GM18502 (cell line): Measurements from ENCODE around the gene ALAS2.
"Not testable (repeated sequence)": the region's sequence is repeated elsewhere in the genome, so short reads cannot be mapped to it uniquely, and the experiment has no call there.

ENCODE experiments used
- ATAC-seq: cut with Tn5 transposase; IDR thresholded peaks from one replicate; pipeline ENCODE4 v1.9.1; 2021; ENCODE audit warnings: mild to moderate bottlenecking; ENCODE audit not compliant: unreplicated experiment, poor library complexity

The ALAS2 gene

GRCh38 chrX:55030271-55031205, at the start of gene ALAS2:
ALAS2 (minus strand) TSS chrX:55030977; CDS start chrX:55026000, 4,977 bp downstream.
- no peak for ATAC-seq

DNA sequence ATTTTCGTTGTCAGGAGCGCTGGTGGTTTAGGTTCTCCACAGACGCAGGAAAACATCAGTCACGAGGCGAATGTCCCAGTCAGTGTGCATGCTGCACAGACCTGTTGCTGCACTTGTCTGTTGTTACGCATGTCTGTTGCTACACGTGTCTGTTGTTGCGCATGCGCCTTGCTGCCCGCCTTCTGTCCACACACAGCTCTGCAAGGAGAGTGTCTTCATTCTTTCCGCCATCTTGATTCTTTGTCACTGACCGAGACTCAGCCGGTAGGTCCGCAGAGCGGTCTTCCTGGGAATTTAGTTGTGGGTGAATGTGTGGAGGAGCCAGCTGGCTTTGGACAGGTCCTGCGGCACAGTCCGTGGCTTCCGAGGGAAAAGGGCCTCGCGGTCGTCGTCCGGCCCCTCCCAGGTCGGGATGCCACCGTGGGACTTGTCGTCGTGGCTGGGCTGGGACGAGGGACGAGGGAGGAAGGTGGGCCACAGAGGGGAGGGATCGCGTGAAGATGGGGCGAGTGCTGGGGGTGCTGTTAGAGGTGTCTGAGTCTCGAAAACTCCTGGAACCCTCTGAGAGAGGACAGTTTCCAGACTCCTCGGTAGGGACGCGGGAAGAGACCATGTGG, 44.2 kb upstream of the ALAS2 start, which contains the start of gene PAGE2B:
PAGE2B (plus strand) TSS at position 180 of the 617 bp plus-strand sequence. CDS start 1,012 bp downstream, outside the sequence.
- ATAC-seq: no peak

DNA sequence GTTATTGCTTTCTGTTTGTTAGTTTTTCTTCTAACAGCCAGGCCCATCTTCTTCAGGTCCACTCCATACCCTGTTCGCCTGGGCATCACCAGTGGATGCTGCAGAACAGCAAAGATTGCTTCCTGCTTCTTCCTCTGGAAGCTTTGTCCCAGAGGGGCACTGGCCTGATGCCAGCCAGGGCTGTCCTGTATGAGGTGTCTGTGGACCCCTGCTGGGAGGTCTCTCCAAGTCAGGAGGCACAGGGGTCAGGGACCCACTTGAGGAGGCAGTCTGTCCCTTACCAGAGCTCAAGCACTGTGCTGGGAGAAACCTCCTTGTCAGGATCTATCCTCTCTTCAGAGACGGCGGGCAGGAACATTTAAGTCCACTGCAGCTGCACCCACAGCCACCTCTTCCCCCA, 41.5 kb upstream of the ALAS2 start:
- no peak for ATAC-seq

DNA sequence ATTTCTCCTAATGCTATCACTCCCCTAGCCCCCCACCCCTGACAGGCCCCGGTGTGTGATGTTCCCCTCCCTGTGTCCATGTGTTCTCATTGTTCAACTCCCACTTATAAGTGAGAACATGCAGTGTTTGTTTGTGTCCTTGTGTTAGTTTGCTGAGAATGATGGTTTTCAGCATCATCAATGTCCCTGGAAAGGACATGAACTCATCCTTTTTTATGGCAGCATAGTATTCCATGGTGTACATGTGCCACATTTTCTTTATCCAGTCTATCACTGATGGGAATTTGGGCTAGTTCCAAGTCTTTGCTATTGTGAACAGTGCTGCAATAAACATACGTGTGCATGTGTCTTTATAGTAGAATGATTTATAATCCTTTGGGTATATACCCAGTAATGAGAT, 36.4 kb upstream of the ALAS2 start:
- ATAC-seq: not testable (repeated sequence)

GRCh38 chrX:55057675-55058249, 27.0 kb upstream of the ALAS2 start:
- ATAC-seq: peak; percentile 77

GRCh38 chrX:55056820-55057674, 26.3 kb upstream of the ALAS2 start:
- ATAC-seq: no peak

GRCh38 chrX:55050599-55050998, 19.8 kb upstream of the ALAS2 start:
- ATAC-seq: not testable (repeated sequence)

DNA sequence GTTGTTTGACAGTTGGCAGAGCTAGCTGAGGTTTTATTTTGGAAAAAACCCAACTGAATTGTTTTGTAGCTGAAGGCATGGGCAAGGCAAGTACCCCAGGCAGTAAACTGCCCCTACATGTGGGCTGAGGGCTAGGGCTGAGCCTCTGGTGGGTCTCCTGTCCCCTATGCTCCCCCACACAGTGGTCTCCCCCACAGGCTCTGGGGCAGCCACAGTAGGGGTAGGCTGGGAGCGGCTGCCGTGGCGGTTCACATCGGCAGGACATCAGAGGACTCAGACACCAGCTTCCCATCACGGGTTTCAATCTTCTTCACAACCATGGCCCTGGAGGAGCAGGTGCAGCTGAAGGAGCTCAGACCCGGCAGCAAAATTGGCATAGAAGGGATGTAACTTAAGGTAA, 10.7 kb upstream of the ALAS2 start:
- ATAC-seq: no peak

DNA sequence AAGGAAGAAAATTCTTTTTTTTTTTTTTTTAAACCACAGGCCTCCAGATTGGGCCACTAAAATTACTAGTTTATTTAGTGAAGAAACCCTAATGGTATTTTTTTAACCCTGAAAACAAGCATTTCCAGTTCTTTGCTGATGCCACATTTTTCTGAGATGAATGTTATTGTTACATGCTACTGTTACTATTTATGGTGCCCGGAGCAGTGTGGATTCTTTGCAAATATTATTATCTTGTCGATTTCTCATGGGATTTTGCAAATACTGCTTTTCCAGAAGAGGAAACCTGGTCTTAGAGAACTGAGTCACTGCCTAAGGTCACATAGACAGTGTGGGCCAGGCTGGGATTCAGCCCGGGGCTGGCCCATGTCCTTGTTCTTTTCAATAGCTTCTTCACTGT, 8.7 kb upstream of the ALAS2 start:
- no peak for ATAC-seq

DNA sequence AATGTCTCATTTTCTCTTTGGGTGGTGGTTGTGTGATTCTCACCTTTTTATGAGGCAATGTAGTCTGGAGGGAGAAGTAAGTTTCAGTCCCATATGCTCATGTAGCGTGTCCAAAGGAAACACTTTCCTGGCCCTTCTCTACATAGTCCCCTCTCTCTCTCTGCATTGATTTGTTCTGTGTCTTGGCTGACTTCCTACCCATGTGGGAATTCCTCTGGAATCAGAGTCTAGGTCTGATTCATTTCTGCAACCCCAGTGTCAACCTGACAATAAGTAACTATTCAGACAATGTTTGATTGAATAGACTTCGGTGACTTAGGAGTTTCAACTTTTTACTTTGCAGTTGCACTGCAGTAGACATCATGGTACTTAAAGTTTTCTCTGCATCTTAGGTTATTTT, 2.7 kb upstream of the ALAS2 start:
- ATAC-seq: no peak

- no peak for ATAC-seq
These were observed 1.5 kb downstream of the ALAS2 start for GRCh38 chrX:55029291-55029690.

GRCh38 chrX:55028611-55029010, 2.2 kb downstream of the ALAS2 start:
- ATAC-seq: no peak

- no peak for ATAC-seq
These were observed 2.7 kb downstream of the ALAS2 start for GRCh38 chrX:55028040-55028439.

DNA sequence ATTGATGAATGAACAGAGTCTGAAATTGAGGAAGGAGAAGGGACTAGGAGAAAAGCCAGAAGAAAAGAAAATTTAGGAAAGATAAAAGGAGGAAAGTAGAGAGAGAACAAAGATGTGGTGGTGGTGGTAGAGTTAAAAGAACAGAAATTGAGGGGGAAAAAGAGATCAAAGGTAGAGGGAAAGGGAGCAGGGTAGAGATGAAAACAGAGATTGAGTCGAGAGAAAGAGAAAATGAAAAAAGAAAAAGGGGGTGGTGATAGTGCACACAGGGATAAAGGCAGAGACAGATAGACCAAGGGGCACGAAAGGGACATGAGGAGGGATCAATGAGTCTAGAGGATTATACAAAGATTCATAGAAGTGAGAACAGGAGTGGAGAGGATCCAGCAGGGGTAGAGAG, 3.9 kb downstream of the ALAS2 start:
- ATAC-seq: no peak

GRCh38 chrX:55026143-55026542, 4.6 kb downstream of the ALAS2 start:
- no peak for ATAC-seq

- ATAC-seq: no peak
These were observed 15.9 kb downstream of the ALAS2 start for GRCh38 chrX:55014897-55015299.

- ATAC-seq: no peak
These were observed 19.5 kb downstream of the ALAS2 start for GRCh38 chrX:55011294-55011693.

DNA sequence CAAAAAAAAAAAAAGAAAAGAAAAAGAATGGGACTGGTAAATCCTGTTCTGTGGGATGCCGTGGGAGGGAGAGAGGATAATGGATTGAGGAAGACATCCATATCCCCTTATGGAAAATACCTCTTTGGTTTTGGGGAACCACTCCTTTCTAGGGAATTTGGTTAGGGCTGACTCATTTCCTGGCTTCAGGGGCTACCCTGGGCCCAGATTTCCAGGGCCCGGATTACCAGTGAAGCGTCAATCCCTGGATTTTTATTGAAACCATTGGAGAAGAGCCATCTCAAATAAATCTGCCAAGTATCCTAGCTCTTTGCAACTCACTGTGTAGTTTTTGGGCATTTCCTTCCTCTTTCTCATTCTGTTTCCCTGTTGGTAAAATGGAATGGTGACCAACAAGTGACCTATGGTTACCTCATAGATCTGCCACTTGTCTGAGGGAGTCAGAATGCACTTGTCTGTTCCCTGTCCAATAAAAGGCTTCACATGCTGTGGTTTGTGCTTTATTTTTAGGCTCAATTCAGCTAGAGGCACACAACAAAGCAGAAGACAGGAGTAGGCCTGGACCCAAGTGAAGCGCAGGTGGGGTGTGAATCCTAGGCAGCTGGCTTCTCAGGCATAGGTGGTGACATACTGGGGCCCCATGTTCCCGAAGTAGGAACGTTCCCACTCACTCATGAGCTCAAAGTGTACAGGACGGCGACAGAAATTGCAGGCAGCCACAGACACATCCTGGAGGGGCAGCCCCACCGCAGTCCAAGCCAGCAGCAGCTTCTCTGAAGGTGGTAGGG, 22.0 kb downstream of the ALAS2 start:
- ATAC-seq: no peak

DNA sequence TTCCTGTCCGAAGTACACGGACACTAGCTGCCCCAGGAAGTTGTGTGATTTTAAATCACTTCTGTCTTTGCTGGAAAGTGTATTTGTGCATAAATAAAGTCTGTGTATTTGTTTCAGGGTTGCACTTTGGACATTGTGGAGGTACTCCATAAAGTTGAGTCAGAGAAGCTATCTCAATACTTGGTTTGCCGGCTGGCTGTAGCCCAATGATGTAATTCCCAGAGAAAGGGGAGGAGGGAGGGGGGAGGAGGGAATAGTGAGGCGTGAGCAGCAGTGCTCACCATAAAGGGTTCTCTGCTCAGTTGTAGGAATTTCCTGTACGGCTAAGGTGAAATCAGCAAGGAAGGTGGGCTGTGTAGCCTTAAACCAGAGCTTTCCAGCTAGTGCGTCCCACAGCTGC, 23.1 kb downstream of the ALAS2 start:
- no peak for ATAC-seq
